ENCODE results near the gene AFF3. TPM values are rescaled to one million over a fixed set of nuclear protein-coding genes. Genes with fewer than 3 reads are reported as not detected.
"Not testable (repeated sequence)": the region's sequence is repeated elsewhere in the genome, so short reads cannot be mapped to it uniquely, and the experiment has no call there.

The AFF3 gene
- total and polyA plus RNA-seq, 2 of the 8 experiments (the other 6 are each of a cell fraction or from before 2014, with no cell fraction given) = 0.27 to 3.0 TPM

DNA sequence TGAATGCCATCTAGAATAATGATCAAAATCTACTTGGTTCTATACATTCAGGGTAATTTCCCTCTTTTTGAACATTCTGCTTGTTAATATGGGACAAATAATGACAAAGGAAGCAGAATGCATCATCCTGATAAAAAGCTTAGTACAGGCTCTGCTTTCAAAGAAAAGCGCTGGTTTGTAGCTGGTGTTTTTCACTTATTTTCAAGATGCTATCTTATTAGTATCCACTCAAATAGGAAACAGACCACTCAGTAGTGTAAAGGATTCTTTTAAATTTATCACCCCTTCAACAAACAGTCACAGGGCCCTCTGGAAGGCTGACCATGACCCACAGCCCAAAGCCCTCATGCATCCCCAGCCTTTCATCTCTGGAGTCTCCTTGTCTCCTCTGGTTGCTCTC is 18.0 kb upstream of the AFF3 start:
- no peaks in the 10 kb centered on the region for H3K79me1 ChIP-seq (ENCODE audit: low read depth, low read length)
- ChIA-PET CTCF (ENCODE audit: partially characterized antibody) (no interaction called here), POLR2A (ENCODE audit: partially characterized antibody) (no interaction called here)
- H4K8ac ChIP-seq (ENCODE audit: extremely low read depth, insufficient read depth, low read length) = no peak overlapping the region
- no peak overlapping the region for H2BK120ac ChIP-seq (replicated peaks; ENCODE audit: low read depth, low read length)
- FAIRE-seq (no peak), DNase-seq (ENCODE audit: low read depth in 1 of 2, low spot score in 2 of 2) (no peak)
- H3K23ac ChIP-seq (ENCODE audit: insufficient read length) = no peak overlapping the region
- no peak overlapping the region for H2BK5ac ChIP-seq (ENCODE audit: low read depth, low read length)
- peaks cover 0 to 1% (median 0%) of the 10 kb centered on the region in 4 experiments; a peak in 2 of 7 replicates for H3K27me3 ChIP-seq (replicated peaks in 1 of 4; ENCODE audit: control insufficient read depth in 3 of 4, extremely low read depth in 1 of 4, insufficient read depth in 3 of 4, low read length in 3 of 4)
- no peak overlapping the region for H3K18ac ChIP-seq (ENCODE audit: extremely low read depth, low read length)
- peaks cover 25% of the 10 kb centered on the region in 2 experiments for H3K9me3 ChIP-seq (ENCODE audit: insufficient read depth in 2 of 2, low read depth in 1 of 2, low read length in 1 of 2)
- TF ChIP-seq PHF8 (conservative IDR thresholded peaks at IDR 0.05; ENCODE audit: low read depth, low read length) (no peak), CEBPB (IDR thresholded peaks at IDR 0.05; ENCODE audit: low read depth, low read length) (no peak)
- no peak overlapping the region for H3K4me3 ChIP-seq (ENCODE audit: extremely low read depth in 1 of 4, insufficient read depth in 2 of 4, low read depth in 3 of 4, low read length in 4 of 4)
- no peak overlapping the region for H3K9ac ChIP-seq (replicated peaks in 1 of 4; ENCODE audit: extremely low read depth in 1 of 4, low read depth in 3 of 4, low read length in 3 of 4)
- no peak overlapping the region for H2AK5ac ChIP-seq (ENCODE audit: low read depth, low read length)
- no peak overlapping the region for H2BK15ac ChIP-seq (ENCODE audit: low read length)
- no peak overlapping the region for H3K4me2 ChIP-seq (ENCODE audit: insufficient read depth in 1 of 2, low read depth in 2 of 2, low read length in 2 of 2)
- H4K91ac ChIP-seq (replicated peaks; ENCODE audit: insufficient read length, low read length) = no peak overlapping the region
- 86% methylated on average over 1 of the region's 1 CpG; no CpG with 5 or more reads in 1 of the 2 experiments for WGBS, 2 experiments (ENCODE audit: extremely low coverage in 1 of 2, insufficient coverage in 1 of 2, insufficient read length in 1 of 2, insufficient replicate concordance in 2 of 2, low coverage in 1 of 2, low lambda C conversion rate in 2 of 2, missing lambda C conversion rate in 1 of 2)
- H3K79me2 ChIP-seq (ENCODE audit: control insufficient read depth in 1 of 2, insufficient read depth in 2 of 2, low read length in 2 of 2) = no peaks in the 10 kb centered on the region
- H3K4ac ChIP-seq (replicated peaks; ENCODE audit: insufficient read length, low read depth, low read length) = no peak overlapping the region
- no peaks in the 10 kb centered on the region for H4K20me1 ChIP-seq (replicated peaks in 1 of 2; ENCODE audit: control insufficient read depth in 1 of 2, insufficient read depth in 2 of 2, low read length in 2 of 2)
- H2BK12ac ChIP-seq (ENCODE audit: low read depth, low read length) = no peak overlapping the region
- no peak overlapping the region for H4K5ac ChIP-seq (ENCODE audit: insufficient read length, low read depth, low read length)
- no peaks in the 10 kb centered on the region for H3K4me1 ChIP-seq (replicated peaks in 1 of 4; ENCODE audit: control insufficient read depth in 3 of 4, insufficient read depth in 4 of 4, low read length in 3 of 4)
- H2BK20ac ChIP-seq (ENCODE audit: low read length) = no peak overlapping the region
- no peak overlapping the region for H3K14ac ChIP-seq (ENCODE audit: insufficient read length)
- no peaks in the 10 kb centered on the region for H3K36me3 ChIP-seq (ENCODE audit: control insufficient read depth in 2 of 4, insufficient read depth in 4 of 4, low read length in 3 of 4)
- H3K23me2 ChIP-seq (ENCODE audit: low read depth, low read length) = no peaks in the 10 kb centered on the region
- H2AFZ ChIP-seq (ENCODE audit: low read length) = no peak overlapping the region
- no peak overlapping the region for H3K27ac ChIP-seq (ENCODE audit: low read depth, low read length)
- H3K56ac ChIP-seq (replicated peaks; ENCODE audit: insufficient read length, low read depth, low read length) = no peak overlapping the region

DNA sequence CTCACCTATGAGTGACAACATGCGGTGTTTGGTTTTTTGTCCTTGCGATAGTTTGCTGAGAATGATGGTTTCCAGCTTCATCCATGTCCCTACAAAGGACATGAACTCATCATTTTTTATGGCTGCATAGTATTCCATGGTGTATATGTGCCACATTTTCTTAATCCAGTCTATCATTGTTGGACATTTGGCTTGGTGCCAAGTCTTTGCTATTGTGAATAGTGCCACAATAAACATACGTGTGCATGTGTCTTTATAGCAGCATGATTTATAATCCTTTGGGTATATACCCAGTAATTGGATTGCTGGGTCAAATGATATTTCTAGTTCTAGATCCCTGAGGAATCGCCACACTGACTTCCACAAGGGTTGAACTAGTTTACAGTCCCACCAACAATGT is 9.4 kb upstream of the AFF3 start:
- DNase-seq (ENCODE audit: low read depth in 1 of 2, low spot score in 2 of 2); H3K36me3 ChIP-seq (ENCODE audit: control insufficient read depth in 2 of 4, insufficient read depth in 4 of 4, low read length in 3 of 4); H2BK5ac ChIP-seq (ENCODE audit: low read depth, low read length); H2BK20ac ChIP-seq (ENCODE audit: low read length); H3K27ac ChIP-seq (ENCODE audit: low read depth, low read length); H2BK12ac ChIP-seq (ENCODE audit: low read depth, low read length); H3K56ac ChIP-seq (replicated peaks; ENCODE audit: insufficient read length, low read depth, low read length); H3K4ac ChIP-seq (replicated peaks; ENCODE audit: insufficient read length, low read depth, low read length); FAIRE-seq; H4K91ac ChIP-seq (replicated peaks; ENCODE audit: insufficient read length, low read length); CTCF ChIA-PET (ENCODE audit: partially characterized antibody); H2AFZ ChIP-seq (ENCODE audit: low read length); H3K9ac ChIP-seq (replicated peaks in 1 of 4; ENCODE audit: extremely low read depth in 1 of 4, low read depth in 3 of 4, low read length in 3 of 4); H4K20me1 ChIP-seq (replicated peaks in 1 of 2; ENCODE audit: control insufficient read depth in 1 of 2, insufficient read depth in 2 of 2, low read length in 2 of 2); H4K8ac ChIP-seq (ENCODE audit: extremely low read depth, insufficient read depth, low read length); H3K27me3 ChIP-seq (replicated peaks in 1 of 4; ENCODE audit: control insufficient read depth in 3 of 4, extremely low read depth in 1 of 4, insufficient read depth in 3 of 4, low read length in 3 of 4); H2AK5ac ChIP-seq (ENCODE audit: low read depth, low read length); H3K4me3 ChIP-seq (ENCODE audit: extremely low read depth in 1 of 4, insufficient read depth in 2 of 4, low read depth in 3 of 4, low read length in 4 of 4); H3K79me2 ChIP-seq (ENCODE audit: control insufficient read depth in 1 of 2, insufficient read depth in 2 of 2, low read length in 2 of 2); H2BK120ac ChIP-seq (replicated peaks; ENCODE audit: low read depth, low read length); H2BK15ac ChIP-seq (ENCODE audit: low read length); POLR2A ChIA-PET (ENCODE audit: partially characterized antibody); H3K4me2 ChIP-seq (ENCODE audit: insufficient read depth in 1 of 2, low read depth in 2 of 2, low read length in 2 of 2); H3K23me2 ChIP-seq (ENCODE audit: low read depth, low read length); H3K14ac ChIP-seq (ENCODE audit: insufficient read length); H3K23ac ChIP-seq (ENCODE audit: insufficient read length); H3K4me1 ChIP-seq (replicated peaks in 1 of 4; ENCODE audit: control insufficient read depth in 3 of 4, insufficient read depth in 4 of 4, low read length in 3 of 4); H4K5ac ChIP-seq (ENCODE audit: insufficient read length, low read depth, low read length); H3K18ac ChIP-seq (ENCODE audit: extremely low read depth, low read length); H3K9me3 ChIP-seq (ENCODE audit: insufficient read depth in 2 of 2, low read depth in 1 of 2, low read length in 1 of 2); H3K79me1 ChIP-seq (ENCODE audit: low read depth, low read length): not testable (repeated sequence)
- WGBS, 2 experiments (ENCODE audit: extremely low coverage in 1 of 2, insufficient coverage in 1 of 2, insufficient read length in 1 of 2, insufficient replicate concordance in 2 of 2, low coverage in 1 of 2, low lambda C conversion rate in 2 of 2, missing lambda C conversion rate in 1 of 2) = 81% methylated on average over 4 of the region's 4 CpGs; no CpG with 5 or more reads in 1 of the 2 experiments
